Stomach (tissue), 4 donors: Measurements from ENCODE around the gene TBRG4.

Source experiments
- POLR2AphosphoS5 ChIP-seq, 3 donors: sonication (generic); formaldehyde crosslinking; IDR thresholded peaks; one replicate each; pipeline ENCODE4 v1.6.1; 2016; ENCODE audit warnings: antibody characterized with exemption in 3 of 3
- TF ChIP-seq, protein P1 (sequence below), 7 experiments: fragments of 450-650 bp in 4 of 7; fragments of 200-600 bp in 3 of 7; sonication (generic) in 3 of 7; IDR thresholded peaks; one replicate each; pipeline ENCODE4 v1.5.1; 2016 to 2019; ENCODE audit warnings: antibody characterized with exemption in 7 of 7, control low read depth in 2 of 7, mild to moderate bottlenecking in 1 of 7

DNA sequence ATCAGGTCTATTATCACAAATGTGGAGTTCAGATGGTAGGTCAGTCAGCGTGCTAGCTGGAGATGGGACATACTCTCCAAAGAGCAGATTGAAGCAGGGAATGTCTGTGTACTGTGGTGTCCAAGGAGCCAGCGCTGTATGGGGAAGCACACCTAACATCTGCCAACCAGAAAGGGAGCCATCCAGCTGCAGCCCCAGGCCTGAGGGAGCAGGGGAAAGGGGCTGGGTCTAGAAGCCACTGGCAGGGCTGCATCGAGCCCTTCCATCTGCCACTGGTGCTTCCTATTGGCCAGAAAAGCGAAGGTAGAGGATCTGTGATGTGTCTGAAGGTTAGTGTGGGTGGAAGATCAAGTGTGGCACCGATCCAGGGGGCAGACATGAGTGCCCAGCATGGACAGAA is 38.1 kb upstream of the TBRG4 start:
- TF ChIP-seq, protein P1, sequence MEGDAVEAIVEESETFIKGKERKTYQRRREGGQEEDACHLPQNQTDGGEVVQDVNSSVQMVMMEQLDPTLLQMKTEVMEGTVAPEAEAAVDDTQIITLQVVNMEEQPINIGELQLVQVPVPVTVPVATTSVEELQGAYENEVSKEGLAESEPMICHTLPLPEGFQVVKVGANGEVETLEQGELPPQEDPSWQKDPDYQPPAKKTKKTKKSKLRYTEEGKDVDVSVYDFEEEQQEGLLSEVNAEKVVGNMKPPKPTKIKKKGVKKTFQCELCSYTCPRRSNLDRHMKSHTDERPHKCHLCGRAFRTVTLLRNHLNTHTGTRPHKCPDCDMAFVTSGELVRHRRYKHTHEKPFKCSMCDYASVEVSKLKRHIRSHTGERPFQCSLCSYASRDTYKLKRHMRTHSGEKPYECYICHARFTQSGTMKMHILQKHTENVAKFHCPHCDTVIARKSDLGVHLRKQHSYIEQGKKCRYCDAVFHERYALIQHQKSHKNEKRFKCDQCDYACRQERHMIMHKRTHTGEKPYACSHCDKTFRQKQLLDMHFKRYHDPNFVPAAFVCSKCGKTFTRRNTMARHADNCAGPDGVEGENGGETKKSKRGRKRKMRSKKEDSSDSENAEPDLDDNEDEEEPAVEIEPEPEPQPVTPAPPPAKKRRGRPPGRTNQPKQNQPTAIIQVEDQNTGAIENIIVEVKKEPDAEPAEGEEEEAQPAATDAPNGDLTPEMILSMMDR (IDR thresholded peaks at IDR 0.05), result no peak
- TF ChIP-seq POLR2AphosphoS5 (IDR thresholded peaks at IDR 0.05), result no peak
